Measurements from ENCODE around the gene LYZL6. TPM values are rescaled to one million over a fixed set of nuclear protein-coding genes. Genes with fewer than 3 reads are reported as not detected.

LYZL6 gene
- total and polyA plus RNA-seq, 2 experiments from 2014 or later = not detected

- H3K4me2 ChIP-seq = no peak overlapping the region
Observed at GRCh38 chr17:35895636-35896587, 47.6 kb downstream of the LYZL6 start.

DNA sequence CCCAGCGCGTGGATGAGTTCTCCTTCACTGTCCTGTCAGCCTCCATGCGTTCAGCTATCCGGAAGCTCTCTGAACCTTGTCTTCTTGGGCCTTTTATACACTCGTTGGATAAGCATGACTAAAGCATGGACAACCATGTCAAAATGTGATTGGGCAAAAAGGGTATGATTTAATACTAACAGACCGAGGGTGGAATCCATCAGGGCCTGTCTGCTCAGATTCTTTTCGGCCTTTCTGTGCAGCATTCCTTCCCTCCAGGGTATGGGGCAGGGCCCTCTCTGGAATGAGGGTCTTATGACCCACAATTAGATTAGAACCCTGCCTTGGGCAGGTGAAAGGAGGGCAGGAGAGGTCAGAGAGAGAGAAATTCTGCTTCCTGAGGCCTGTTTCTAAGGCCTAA is 49.3 kb downstream of the LYZL6 start:
- Histone ChIP-seq H3K79me2 (no peaks in the 10 kb centered on the region), H3K36me3 (replicated peaks; ENCODE audit: insufficient read depth, low read depth) (no peaks in the 10 kb centered on the region), H3K27me3 (no peaks in the 10 kb centered on the region), H2AFZ (no peak overlapping the region), H3K4me1 (ENCODE audit: insufficient read depth) (peaks cover 13% of the 10 kb centered on the region), H3K9me3 (ENCODE audit: low read depth) (no peaks in the 10 kb centered on the region), H3K4me3 (no peak overlapping the region), H4K20me1 (ENCODE audit: insufficient read depth, poor library complexity, severe bottlenecking) (no peaks in the 10 kb centered on the region), H3K27ac (no peak overlapping the region), H3K4me2 (no peak overlapping the region), H3K9me2 (replicated peaks; ENCODE audit: insufficient read depth) (no peaks in the 10 kb centered on the region)
- 89% methylated on average over 7 of the region's 7 CpGs for WGBS (ENCODE audit: low lambda C conversion rate, missing lambda C conversion rate)
- TF ChIP-seq EZH2 (IDR thresholded peaks at IDR 0.05; ENCODE audit: borderline replicate concordance) = no peak
- TF ChIP-seq CTCF (IDR thresholded peaks at IDR 0.05; ENCODE audit: poor library complexity) = no peak
- TF ChIP-seq EZH2phosphoT487 (IDR thresholded peaks at IDR 0.05; ENCODE audit: low read depth, severe bottlenecking, unreplicated experiment) = no peak
- DNase-seq (ENCODE audit: low spot score) = no peak

More at GRCh38 chr17:35895636-35896587, 47.6 kb downstream of the LYZL6 start:
- Histone ChIP-seq H3K9me3 (ENCODE audit: low read depth) (no peaks in the 10 kb centered on the region), H2AFZ (no peak overlapping the region), H3K27ac (no peak overlapping the region), H3K4me3 (no peak overlapping the region), H3K9me2 (replicated peaks; ENCODE audit: insufficient read depth) (no peaks in the 10 kb centered on the region), H4K20me1 (ENCODE audit: insufficient read depth, poor library complexity, severe bottlenecking) (no peaks in the 10 kb centered on the region), H3K79me2 (no peaks in the 10 kb centered on the region), H3K4me1 (ENCODE audit: insufficient read depth) (peaks cover 8% of the 10 kb centered on the region), H3K36me3 (replicated peaks; ENCODE audit: insufficient read depth, low read depth) (no peaks in the 10 kb centered on the region), H3K27me3 (no peaks in the 10 kb centered on the region)
- 93% methylated on average over 14 of the region's 14 CpGs for WGBS (ENCODE audit: low lambda C conversion rate, missing lambda C conversion rate)
- TF ChIP-seq EZH2phosphoT487 (IDR thresholded peaks at IDR 0.05; ENCODE audit: low read depth, severe bottlenecking, unreplicated experiment) (no peak), CTCF (IDR thresholded peaks at IDR 0.05; ENCODE audit: poor library complexity) (no peak), EZH2 (IDR thresholded peaks at IDR 0.05; ENCODE audit: borderline replicate concordance) (no peak)
- no peak for DNase-seq (ENCODE audit: low spot score)

DNA sequence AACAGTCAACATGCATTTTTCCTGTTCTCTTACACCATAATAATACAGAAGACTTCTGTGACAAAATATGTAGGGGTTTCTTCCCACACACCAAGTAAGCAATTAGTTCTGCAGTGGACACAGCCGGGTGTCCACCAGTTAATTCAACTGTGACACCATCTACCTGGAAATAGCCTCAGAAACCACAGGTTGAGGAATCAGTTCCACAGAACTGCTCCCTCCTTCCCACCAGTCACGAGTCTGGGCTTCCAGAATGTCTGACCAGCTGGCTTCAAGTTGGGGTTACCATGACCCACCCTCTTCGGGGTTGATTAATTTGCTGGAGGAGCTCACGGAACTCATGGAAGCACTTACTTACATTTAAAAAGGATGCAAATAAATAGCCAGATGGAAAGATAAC is 49.8 kb downstream of the LYZL6 start:
- H3K36me3 ChIP-seq (replicated peaks; ENCODE audit: insufficient read depth, low read depth) = no peaks in the 10 kb centered on the region
- no peak for DNase-seq (ENCODE audit: low spot score)
- peaks cover 13% of the 10 kb centered on the region for H3K4me1 ChIP-seq (ENCODE audit: insufficient read depth)
- no peak overlapping the region for H3K27ac ChIP-seq
- no peak for TF ChIP-seq EZH2 (IDR thresholded peaks at IDR 0.05; ENCODE audit: borderline replicate concordance)
- no peak for TF ChIP-seq CTCF (IDR thresholded peaks at IDR 0.05; ENCODE audit: poor library complexity)
- no peak for TF ChIP-seq EZH2phosphoT487 (IDR thresholded peaks at IDR 0.05; ENCODE audit: low read depth, severe bottlenecking, unreplicated experiment)
- H3K4me2 ChIP-seq = no peak overlapping the region
- no peaks in the 10 kb centered on the region for H3K9me3 ChIP-seq (ENCODE audit: low read depth)
- WGBS (ENCODE audit: low lambda C conversion rate, missing lambda C conversion rate) = 94% methylated on average over 4 of the region's 4 CpGs
- no peak overlapping the region for H2AFZ ChIP-seq
- H3K4me3 ChIP-seq = no peak overlapping the region
- no peaks in the 10 kb centered on the region for H4K20me1 ChIP-seq (ENCODE audit: insufficient read depth, poor library complexity, severe bottlenecking)
- no peaks in the 10 kb centered on the region for H3K79me2 ChIP-seq
- no peaks in the 10 kb centered on the region for H3K27me3 ChIP-seq
- H3K9me2 ChIP-seq (replicated peaks; ENCODE audit: insufficient read depth) = no peaks in the 10 kb centered on the region

Data from hepatocyte (in vitro differentiated cells).